HEK293T (cell line): Measurements from ENCODE around the gene PXDC1.

Experiments
- CTCF ChIA-PET: fragments of 350-600 bp; formaldehyde crosslinking; extraction: SDS; loops from one replicate; lab custom pipeline; 2021; ENCODE audit warnings: antibody characterized with exemption, inconsistent platforms; lab: Yijun Ruan, JAX
- POLR2A ChIA-PET: fragments of 350-600 bp; formaldehyde crosslinking; extraction: SDS; loops from one replicate; lab custom pipeline; 2020; ENCODE audit warnings: antibody characterized with exemption, inconsistent platforms; lab: Yijun Ruan, JAX
- DNase-seq: peaks from one replicate; pipeline ENCODE4 v3.0.0; 2012; ENCODE audit warnings: mixed read lengths; ENCODE audit errors: extremely low spot score
- ARNT ChIP-seq: fragments of 450-650 bp; IDR thresholded peaks from 2 replicates; pipeline ENCODE4 v1.6.1; 2017; ENCODE audit warnings: mild to moderate bottlenecking
- BHLHE40 ChIP-seq: fragments of 450-650 bp; IDR thresholded peaks from 2 replicates; pipeline ENCODE4 v1.6.1; 2016; ENCODE audit warnings: mild to moderate bottlenecking, moderate library complexity, borderline replicate concordance
- CTBP1 ChIP-seq: fragments of 450-650 bp; IDR thresholded peaks from 2 replicates; pipeline ENCODE4 v1.6.1; 2016; ENCODE audit warnings: borderline replicate concordance
- ELF4 ChIP-seq: fragments of 450-650 bp; IDR thresholded peaks from 2 replicates; pipeline ENCODE4 v1.6.1; 2017; ENCODE audit warnings: antibody characterized with exemption
- FOXA1 ChIP-seq: fragments of 450-650 bp; IDR thresholded peaks from 2 replicates; pipeline ENCODE4 v1.6.1; 2016; ENCODE audit warnings: mild to moderate bottlenecking
- FOXK2 ChIP-seq: fragments of 450-650 bp; IDR thresholded peaks from 2 replicates; pipeline ENCODE4 v1.6.1; 2016; ENCODE audit warnings: mild to moderate bottlenecking
- FOXM1 ChIP-seq: fragments of 450-650 bp; IDR thresholded peaks from 2 replicates; pipeline ENCODE4 v1.6.1; 2017; ENCODE audit warnings: mild to moderate bottlenecking, borderline replicate concordance
- HDGF ChIP-seq: fragments of 450-650 bp; IDR thresholded peaks from 2 replicates; pipeline ENCODE4 v1.6.1; 2017; ENCODE audit warnings: antibody characterized with exemption, borderline replicate concordance
- L3MBTL2 ChIP-seq: fragments of 450-650 bp; conservative IDR thresholded peaks from 2 replicates; pipeline ENCODE4 v1.6.1; 2016; ENCODE audit warnings: mild to moderate bottlenecking
- LEF1 ChIP-seq: fragments of 450-650 bp; IDR thresholded peaks from 2 replicates; pipeline ENCODE4 v1.6.1; 2017; ENCODE audit warnings: mild to moderate bottlenecking, borderline replicate concordance
- NFRKB ChIP-seq: fragments of 450-650 bp; IDR thresholded peaks from 2 replicates; pipeline ENCODE4 v1.6.1; 2016; ENCODE audit warnings: mild to moderate bottlenecking, moderate library complexity
- SP1 ChIP-seq: fragments of 450-650 bp; IDR thresholded peaks from 2 replicates; pipeline ENCODE4 v1.6.1; 2017
- SUZ12 ChIP-seq: fragments of 450-650 bp; IDR thresholded peaks from 2 replicates; pipeline ENCODE4 v1.6.1; 2016; ENCODE audit warnings: mild to moderate bottlenecking
- TARDBP ChIP-seq: fragments of 450-650 bp; IDR thresholded peaks from 2 replicates; pipeline ENCODE4 v1.6.1; 2016
- ZNF384 ChIP-seq: fragments of 450-650 bp; IDR thresholded peaks from 2 replicates; pipeline ENCODE4 v1.6.1; 2016
- TF ChIP-seq, protein P1 (sequence below): fragments of 450-650 bp; IDR thresholded peaks from 2 replicates; pipeline ENCODE4 v1.6.1; 2016

PXDC1 gene

DNA sequence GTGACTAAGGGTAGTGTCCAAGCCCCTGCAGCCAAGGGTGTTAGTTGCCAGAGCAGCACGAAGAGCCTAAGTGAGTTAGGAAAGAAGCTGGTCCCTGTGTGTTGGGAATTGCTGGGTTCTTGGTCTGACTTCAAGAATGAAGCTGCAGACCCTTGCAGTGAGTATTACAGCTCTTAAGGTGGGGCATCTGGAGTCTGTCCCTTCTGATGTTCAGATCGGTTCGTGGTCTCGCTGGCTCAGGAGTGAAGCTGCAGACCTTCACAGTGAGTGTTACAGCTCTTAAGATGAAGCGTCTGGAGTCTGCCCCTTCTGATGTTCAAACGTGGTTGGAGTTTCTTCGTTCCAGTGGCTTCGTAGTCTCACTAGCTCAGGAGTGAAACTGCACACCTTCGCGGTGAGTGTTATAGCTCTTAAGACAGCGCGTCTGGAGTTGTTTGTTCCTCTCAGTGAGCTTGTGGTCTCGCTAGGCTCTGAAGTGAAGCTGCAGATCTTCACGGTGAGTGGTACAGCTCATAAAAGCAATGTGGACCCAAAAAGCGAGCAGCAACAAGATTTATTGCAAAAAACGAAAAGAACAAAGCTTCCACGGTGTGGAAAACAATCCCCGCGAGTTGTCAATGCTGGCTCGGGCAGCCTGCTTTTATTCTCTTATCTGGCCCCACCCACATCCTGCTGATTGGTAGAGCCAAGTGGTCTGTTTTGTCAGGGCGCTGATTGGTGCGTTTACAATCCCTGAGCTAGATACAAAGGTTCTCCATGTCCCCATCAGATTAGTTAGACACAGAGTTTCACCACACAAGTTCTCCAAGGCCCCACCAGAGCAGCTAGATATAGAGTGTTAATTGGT lies 31.8 kb downstream of the PXDC1 start:
- no peak for DNase-seq
- no peak for TF ChIP-seq L3MBTL2
- TF ChIP-seq FOXK2: no peak
- TF ChIP-seq BHLHE40: no peak
- TF ChIP-seq SP1: no peak
- TF ChIP-seq TARDBP: no peak
- ChIA-PET CTCF (interaction anchor here (0.6 kb wide), 1 partner anchor 382 kb away, joined by 4 read pairs; no protein-coding TSS in a partner anchor), POLR2A (interaction anchor here (0.7 kb wide), 1 partner anchor 778 kb away, joined by 3 read pairs; no protein-coding TSS in a partner anchor)

DNA sequence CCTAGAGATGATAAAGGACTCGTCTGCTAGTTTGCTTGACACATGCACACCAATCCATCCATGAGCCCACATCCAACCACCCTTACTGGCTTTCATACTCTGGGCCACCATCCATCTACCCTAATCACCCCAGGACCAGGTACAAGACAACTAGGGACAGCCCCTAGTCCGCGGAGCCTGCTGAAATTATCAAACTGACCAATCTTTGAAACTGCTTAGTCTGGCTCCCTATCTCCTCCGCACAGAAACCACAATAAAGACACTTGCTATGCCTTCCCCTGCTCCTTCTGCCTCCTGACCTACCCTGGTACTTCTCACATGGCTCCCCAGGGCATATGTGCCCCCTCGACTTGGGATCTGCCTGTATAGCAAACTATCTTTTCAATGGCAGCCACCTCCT lies 33.1 kb downstream of the PXDC1 start:
- POLR2A ChIA-PET: no interaction called here
- CTCF ChIA-PET: no interaction called here
- no peak for DNase-seq
- no peak for TF ChIP-seq SP1
- TF ChIP-seq ARNT: no peak
- TF ChIP-seq LEF1: no peak
- TF ChIP-seq FOXM1: no peak
- no peak for TF ChIP-seq FOXK2
- no peak for TF ChIP-seq CTBP1
- TF ChIP-seq FOXA1: no peak
- no peak for TF ChIP-seq HDGF
- no peak for TF ChIP-seq TARDBP
- TF ChIP-seq ZNF384: no peak
- no peak for TF ChIP-seq SUZ12
- TF ChIP-seq BHLHE40: no peak
- TF ChIP-seq, protein P1, sequence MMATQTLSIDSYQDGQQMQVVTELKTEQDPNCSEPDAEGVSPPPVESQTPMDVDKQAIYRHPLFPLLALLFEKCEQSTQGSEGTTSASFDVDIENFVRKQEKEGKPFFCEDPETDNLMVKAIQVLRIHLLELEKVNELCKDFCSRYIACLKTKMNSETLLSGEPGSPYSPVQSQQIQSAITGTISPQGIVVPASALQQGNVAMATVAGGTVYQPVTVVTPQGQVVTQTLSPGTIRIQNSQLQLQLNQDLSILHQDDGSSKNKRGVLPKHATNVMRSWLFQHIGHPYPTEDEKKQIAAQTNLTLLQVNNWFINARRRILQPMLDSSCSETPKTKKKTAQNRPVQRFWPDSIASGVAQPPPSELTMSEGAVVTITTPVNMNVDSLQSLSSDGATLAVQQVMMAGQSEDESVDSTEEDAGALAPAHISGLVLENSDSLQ: no peak
- no peak for TF ChIP-seq ELF4
- TF ChIP-seq NFRKB: no peak
- no peak for TF ChIP-seq L3MBTL2

DNA sequence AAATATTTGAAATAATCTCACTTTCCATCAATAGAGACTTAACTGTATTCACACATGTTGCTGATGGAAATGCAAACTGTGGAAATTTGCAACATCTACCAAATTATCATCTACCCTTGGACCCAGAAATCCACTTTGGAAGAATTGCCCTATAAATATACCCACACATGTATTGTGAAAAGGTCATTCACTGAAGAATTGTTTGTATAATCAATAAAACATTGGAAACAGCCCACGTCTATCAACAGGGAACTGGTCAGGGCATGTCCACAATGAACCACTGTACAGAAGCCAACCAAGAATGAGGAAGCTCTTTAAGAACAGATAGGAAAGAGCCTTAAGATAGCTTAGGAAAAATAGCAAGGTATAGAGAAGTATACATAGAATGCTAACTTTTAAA lies 36.2 kb downstream of the PXDC1 start:
- TF ChIP-seq L3MBTL2 (no peak), LEF1 (no peak), SP1 (no peak)
- TF ChIP-seq, protein P1: no peak
- DNase-seq: no peak
- CTCF ChIA-PET: interaction anchor here (1.3 kb wide), 1 partner anchor 321 kb away, joined by 3 read pairs; no protein-coding TSS in a partner anchor
- POLR2A ChIA-PET: no interaction called here

DNA sequence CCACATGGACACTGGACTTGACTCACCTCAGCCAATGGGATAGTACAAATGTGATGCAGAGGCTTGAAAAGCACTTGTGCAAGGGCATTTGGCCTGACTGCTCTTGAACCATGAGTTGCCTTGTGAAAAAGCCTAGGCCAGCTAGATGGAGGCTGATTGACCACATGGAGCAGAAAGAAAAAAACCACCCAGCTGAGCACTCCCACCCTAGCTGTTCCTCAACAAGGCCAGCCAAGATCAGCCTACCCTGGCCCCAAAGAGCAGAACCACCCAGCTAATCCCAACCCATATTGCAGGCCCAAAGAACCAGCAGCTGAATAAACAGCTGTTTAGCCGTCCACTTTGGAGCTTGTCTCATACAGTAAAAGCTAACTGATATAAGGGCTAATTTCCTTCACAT lies 36.7 kb downstream of the PXDC1 start:
- ChIA-PET POLR2A (no interaction called here), CTCF (interaction anchor here (0.9 to 1.3 kb wide), 2 partner anchors 189 to 320 kb away, joined by 3 read pairs; no protein-coding TSS in a partner anchor)
- TF ChIP-seq ZNF384: no peak
- DNase-seq: no peak

DNA sequence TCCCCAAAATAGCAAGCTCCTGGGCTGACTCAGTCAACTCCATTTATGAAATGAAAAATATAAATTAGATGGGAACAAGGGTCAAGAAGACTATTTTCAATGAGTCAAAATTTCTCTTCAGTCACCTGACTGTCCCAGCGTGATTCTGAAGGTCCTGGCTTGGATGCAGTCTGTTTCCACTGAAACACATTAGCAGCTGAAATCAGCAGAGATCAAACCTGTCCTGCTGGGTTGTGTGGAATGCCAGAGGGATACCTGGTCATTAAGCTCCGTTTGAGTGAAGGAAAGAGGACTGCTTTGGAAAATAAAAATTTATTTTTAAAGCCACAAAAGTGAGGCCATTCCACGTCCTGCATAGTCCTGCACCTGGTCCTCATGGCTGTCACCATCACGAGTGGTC lies 37.4 kb downstream of the PXDC1 start:
- DNase-seq: no peak
- TF ChIP-seq ZNF384: no peak
- no peak for TF ChIP-seq FOXM1
- no peak for TF ChIP-seq FOXK2
- no peak for TF ChIP-seq BHLHE40
- POLR2A ChIA-PET: no interaction called here
- CTCF ChIA-PET: interaction anchor here (0.9 kb wide), 1 partner anchor 189 kb away, joined by 3 read pairs; no protein-coding TSS in a partner anchor

DNA sequence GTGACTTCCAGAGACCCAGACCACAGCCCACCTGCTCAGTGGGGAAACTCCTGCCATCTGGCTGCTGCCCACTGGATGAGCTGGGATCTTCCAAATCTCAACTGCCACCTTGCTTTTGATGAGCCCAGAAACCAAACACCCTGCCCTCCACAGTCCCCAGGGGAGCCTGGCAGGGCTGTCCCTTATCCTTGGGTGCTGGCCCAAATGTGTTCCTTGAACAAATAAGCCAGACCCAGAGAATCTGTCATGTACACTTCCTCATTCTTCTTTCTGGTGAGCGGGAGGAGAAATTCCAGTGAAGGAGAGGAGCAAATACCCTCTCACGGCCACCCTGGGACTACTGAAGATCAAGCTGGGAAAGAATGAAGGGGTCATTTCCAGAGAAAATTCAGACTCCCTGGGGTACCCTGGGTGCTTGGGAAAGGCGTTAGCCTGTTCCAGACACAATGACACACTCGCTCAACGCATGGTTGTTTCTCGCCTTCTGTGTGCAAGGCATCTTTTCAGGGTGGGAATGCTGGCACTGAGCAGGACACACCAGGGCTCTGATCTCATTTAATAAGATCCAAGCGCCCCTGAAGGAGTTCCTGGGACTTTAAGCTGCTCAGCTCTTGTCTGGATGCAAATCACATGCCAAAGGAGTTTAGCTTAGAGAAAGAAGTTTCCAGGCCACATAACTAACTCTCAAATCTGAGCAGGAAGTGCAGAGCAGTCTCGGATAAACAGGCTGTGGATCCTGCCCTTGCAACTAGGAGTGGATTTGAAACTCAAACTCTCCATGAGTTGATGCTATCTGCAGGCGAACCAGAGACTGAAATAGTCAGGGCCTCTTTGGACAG lies 38.5 kb downstream of the PXDC1 start:
- TF ChIP-seq CTBP1 (no peak), SUZ12 (no peak), HDGF (no peak), FOXK2 (no peak)
- CTCF ChIA-PET: no interaction called here
- DNase-seq: no peak
- POLR2A ChIA-PET: no interaction called here

DNA sequence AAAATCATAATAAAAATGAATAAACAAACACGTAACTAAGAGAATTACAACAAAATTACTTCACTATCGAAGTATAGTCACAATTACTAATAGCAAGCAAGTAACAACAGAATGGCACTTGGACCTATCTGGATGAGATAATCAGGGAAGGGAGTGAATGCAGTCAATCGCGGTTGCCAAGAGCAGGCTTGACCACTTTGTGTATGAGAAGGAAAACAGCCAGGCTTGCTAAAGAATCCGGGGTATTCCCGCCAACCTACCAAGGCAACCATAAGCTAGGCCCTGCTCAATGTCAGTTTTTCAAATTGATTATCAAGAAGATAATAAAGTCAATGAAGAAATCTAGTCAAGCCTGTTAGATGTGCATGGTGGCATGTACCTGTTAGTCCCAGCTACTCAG lies 39.7 kb downstream of the PXDC1 start:
- POLR2A ChIA-PET: no interaction called here
- TF ChIP-seq ELF4 (no peak), NFRKB (no peak), ARNT (no peak), FOXA1 (no peak), SP1 (no peak), HDGF (no peak), FOXK2 (no peak), TARDBP (no peak), LEF1 (no peak), ZNF384 (no peak), CTBP1 (no peak), FOXM1 (no peak), SUZ12 (no peak), L3MBTL2 (no peak), BHLHE40 (no peak)
- TF ChIP-seq, protein P1: no peak
- CTCF ChIA-PET: no interaction called here
- no peak for DNase-seq
